Frontal cortex (tissue), 4 donors: ENCODE results near the gene CTDP1. TPM values are rescaled to one million over a fixed set of nuclear protein-coding genes. Genes with fewer than 3 reads are reported as not detected.

Experiments used
- DNase-seq, 2 donors: peaks; one replicate each; pipeline ENCODE4 v3.0.0; 2012; ENCODE audit warnings: low spot score in 2 of 2
- FAIRE-seq: peaks from 2 replicates; lab custom pipeline; 2012; peaks lifted over from hg19 to GRCh38; lab: Jason Lieb, UNC
- total RNA-seq: library from RNA; depleted of rRNA; stranded (reverse); fragments of >200 nt; gene quantifications from one replicate; pipeline ENCODE4 v1.2.3, GENCODE V29; 2014
- donor health status: control.
- donor health status: control.
- donor health status: control.

Gene CTDP1
- total RNA-seq, 1 donor from 2014 or later = 16.7 TPM

DNA sequence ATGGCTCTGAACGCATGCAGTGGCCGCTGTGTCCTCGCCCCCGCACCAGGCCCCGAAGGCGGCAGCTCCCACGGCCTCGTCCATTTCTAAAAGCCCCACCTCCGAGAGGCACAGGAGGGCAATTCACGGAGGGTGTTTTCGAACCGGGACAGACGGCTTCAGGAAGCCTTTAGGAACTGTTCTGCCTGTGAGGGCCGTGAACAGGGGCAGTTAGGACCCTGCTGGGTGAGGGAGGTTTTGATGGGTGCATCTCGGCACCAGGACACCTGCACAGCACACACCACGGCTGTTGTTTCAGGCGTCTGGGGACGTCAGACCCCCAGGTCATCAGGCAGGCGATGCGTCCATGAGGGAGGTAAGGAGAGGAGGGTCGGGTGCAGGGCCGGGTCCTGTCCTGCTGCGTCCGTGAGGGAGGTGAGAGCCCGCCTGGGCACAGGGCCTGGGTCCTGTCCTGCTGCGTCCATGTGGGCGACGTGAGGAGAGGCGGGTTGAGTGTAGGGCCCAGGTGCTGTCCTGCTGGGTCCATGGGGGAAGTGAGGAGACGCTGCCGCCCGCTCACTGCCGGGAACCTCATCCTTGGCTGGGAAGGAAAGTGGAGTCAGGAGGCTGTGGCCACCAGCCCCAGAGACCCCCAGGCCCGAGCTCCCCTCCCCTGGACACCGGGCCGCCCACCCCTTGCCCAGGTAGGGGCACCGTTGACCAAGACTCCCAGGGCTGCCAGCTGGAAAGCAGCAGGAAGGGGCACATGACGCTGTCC is 92.7 kb downstream of the CTDP1 start:
- no peak for FAIRE-seq
- no peak for DNase-seq

DNA sequence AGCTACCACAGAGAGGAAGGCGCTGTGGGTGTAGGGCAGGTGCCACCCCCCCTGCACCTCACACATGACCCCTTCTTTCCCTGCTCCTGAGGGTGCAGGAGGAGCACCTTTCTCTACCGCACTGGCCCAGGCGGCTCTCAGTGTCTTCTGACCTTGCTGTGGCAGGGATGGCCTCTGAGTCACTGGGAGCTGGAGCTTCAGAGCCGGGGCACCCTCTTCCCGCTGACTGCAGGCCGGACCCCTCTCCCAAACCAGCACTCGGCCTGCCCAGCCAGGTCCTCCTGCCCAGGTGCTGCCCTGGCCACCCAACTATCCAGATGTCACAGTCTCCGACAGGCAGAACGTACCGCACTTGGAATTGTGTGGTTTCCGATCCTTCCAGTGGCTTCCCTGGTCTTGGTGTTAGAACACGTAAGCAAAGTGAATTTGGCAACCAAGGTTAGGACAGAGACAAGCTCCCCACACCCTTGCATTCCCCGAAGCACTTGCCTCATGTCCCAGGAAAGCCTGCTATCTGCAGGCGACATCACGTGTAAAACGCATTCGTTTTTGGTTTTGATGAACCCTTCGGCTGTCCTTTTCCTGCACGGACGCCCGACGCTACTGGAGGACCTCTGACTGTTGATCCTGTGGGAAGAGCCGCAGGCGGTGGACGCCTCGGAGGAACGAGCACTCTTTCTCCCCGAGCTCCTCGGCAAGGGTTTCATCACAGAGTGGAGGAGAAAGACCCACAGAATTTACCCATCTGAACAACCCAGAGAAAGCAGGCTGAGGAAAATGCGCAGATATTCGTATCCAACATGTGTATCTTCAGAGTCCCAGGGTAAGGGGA is 93.5 kb downstream of the CTDP1 start:
- FAIRE-seq = no peak
- DNase-seq = no peak

DNA sequence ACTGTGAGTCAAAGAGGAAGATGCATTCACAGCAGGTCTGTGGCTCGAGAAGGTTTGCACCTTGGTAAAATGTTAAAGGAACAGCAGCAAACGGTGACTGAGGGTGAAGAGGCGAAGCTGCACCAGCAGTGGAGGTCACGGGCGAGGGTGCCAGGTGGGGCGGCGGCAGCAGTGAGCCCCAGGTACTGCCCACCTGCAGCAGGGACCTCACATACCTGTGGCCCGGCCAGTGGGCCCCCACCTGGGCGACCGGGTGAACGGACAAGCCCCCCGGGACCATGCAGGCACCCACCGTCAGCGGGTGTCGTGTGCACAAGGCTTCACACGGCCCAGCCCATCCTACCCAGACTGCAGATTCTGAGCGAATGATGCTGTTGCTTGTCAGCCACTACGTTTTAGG is 94.5 kb downstream of the CTDP1 start:
- DNase-seq (no peak), FAIRE-seq (no peak)

GRCh38 chr18:79775441-79776221 is 96.0 kb downstream of the CTDP1 start:
- no peak for DNase-seq
- no peak for FAIRE-seq

DNA sequence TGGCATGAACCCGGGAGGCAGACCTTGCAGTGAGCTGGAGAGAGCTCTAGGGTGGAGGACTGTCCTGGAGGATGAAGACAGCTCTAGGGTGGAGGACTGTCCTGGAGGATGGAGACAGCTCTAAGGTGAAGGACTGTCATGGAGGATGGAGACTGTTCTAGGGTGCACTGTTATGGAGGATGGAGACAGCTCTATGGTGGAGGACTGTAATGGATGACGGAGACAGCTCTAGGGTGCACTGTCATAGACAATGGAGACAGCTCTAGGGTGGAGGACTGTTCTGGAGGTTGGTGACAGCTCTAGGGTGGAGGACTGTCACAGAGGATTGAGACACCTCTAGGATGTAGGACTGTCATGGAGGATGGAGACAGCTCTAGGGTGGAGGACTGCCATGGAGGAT is 97.1 kb downstream of the CTDP1 start:
- FAIRE-seq (no peak), DNase-seq (no peak)

DNA sequence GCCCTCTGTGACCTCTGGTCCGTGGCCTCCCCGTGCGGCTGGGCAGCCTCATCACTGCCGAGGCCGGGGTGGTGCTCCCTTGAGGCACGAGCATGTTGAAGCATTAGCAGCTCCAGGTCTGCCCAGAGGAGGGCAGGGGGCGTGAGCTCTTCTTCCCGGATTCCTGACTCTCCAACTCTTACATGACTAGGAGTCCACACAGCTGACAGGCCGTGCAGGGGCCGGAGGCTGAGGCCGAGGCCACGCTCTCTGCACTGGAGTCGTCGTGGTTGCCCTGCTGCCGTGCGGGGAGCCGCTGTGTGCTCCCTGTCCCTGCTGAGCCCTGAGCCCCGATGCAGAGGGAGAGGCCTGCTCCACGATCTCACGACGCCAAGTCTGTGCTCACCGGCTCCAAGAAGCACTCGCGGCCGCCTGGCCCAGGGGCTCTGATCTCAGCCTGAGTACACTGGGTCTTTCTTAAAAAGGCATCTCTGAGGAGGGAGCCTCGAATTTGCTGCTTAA is 98.7 kb downstream of the CTDP1 start:
- FAIRE-seq (no peak), DNase-seq (no peak)

GRCh38 chr18:79779021-79779699 is 99.6 kb downstream of the CTDP1 start:
- FAIRE-seq (no peak), DNase-seq (peak in 1 of 2 donors; percentile 52)

DNA sequence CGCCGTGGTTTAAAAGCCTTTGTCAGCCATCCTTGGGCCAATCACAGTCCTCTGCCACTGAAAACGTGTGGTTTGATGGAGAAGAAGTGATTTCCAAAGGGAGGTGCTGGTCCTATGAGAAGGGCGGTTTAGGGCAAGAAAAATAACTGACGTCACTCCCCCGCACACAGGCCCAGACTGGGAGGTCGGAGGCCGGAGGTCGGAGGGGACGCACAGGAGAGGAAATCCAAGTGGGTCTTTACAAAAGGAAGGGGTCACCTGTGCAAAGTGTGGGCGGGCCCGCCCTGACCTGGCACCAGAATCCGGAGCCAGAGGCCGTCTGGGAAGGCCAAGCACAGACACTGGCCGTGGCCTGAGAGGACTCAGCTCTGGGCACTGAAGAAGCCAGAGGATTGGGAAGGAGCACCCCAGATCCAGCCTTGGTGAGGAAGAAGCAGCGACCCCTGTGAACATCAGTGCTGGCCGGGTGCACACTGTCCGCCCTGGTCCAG is 100.1 kb downstream of the CTDP1 start:
- FAIRE-seq (no peak), DNase-seq (no peak)

DNA sequence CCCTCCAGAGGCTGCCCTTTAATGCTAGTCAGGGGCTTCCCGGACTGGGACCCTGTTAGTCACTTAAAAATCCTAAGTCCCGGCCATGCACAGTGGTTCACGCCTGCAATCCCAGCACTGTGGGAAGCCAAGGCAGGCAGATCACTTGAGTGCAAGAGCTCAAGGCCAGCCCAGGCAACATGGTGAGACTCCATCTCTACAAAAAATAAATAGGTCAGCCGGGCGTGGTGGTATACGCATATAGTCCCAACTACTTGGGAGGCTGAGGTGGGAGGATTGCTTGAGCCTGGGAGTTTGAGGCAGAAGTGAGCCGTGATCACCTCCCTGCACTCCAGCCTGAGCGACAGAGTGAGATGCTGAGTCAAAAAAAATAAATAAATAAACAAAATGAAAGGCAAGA is 100.9 kb downstream of the CTDP1 start:
- DNase-seq = no peak
- no peak for FAIRE-seq

- DNase-seq (no peak), FAIRE-seq (no peak)
Observed at GRCh38 chr18:79781331-79781941, 101.8 kb downstream of the CTDP1 start.

GRCh38 chr18:79782566-79783308 is 103.1 kb downstream of the CTDP1 start:
- FAIRE-seq (no peak), DNase-seq (no peak)

GRCh38 chr18:79784071-79784913 is 104.7 kb downstream of the CTDP1 start:
- FAIRE-seq (no peak), DNase-seq (no peak)

- FAIRE-seq = no peak
- DNase-seq = no peak
Observed at GRCh38 chr18:79784965-79785770, 105.6 kb downstream of the CTDP1 start.

GRCh38 chr18:79785831-79786230 is 106.2 kb downstream of the CTDP1 start:
- FAIRE-seq (no peak), DNase-seq (no peak)

DNA sequence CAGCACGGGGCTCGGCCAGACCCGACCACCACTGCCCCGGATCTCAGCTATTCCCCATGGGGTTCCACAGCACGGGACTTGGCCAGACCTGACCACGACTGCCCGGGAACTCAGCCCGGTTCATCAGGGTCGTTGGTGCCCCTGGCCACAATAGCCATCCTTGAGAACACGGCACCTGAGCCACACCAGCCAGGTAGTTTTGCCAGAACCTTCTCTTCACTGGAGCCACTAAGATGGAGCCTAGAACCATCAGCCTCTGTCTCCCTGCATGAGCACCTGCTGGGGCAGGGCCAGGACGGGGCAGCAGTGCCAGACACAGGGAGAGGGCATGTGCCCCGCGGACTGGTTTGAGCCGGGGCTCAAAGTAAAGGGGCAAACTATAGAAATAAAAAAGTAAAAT is 106.7 kb downstream of the CTDP1 start:
- DNase-seq = no peak
- FAIRE-seq = no peak

- no peak for FAIRE-seq
Observed at GRCh38 chr18:79786786-79787526, 107.4 kb downstream of the CTDP1 start.

More at GRCh38 chr18:79786786-79787526, 107.4 kb downstream of the CTDP1 start:
- DNase-seq = no peak
